ENCODE measurements around the gene SLC2A14.

Gene SLC2A14

DNA sequence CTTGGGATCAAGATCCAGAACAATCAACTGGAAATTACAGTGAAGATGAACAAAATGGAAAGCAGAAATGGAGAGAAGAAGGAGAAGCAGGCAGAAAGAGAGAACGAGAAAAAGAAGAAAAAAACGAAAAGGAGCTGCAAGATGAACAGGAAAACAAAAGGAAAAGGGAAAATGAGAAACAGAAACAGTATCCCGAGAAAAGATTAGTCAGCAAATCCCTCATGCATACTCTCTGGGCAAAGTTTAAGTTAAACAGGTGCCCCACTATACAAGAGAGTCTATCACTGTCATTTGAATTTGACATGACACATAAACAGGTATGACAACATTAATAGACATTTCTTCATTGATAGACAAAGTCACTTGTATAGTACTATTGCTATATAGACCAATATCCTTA, 102.7 kb downstream of the SLC2A14 start:
- TF ChIP-seq CTCF (IDR thresholded peaks at IDR 0.05), result no peak
